HL-60 (cell line): ENCODE measurements around the gene PRKG2.

Experiments
- DNase-seq, 2 experiments: peaks; one replicate each; pipeline ENCODE4 v3.0.0-alpha.2; 2010 to 2020; ENCODE audit warnings: low read depth in 1 of 2, low spot score in 1 of 2
- H3K27ac ChIP-seq: fragments of 250-450 bp; sonication (Bioruptor Pico); replicated peaks from 2 replicates; pipeline ENCODE4 v1.5.1; 2020; ENCODE audit warnings: mild to moderate bottlenecking, moderate library complexity
- H3K27me3 ChIP-seq: fragments of 250-450 bp; sonication (Bioruptor Pico); 2 replicates; pipeline ENCODE4 v1.5.1; 2021; ENCODE audit warnings: mild to moderate bottlenecking, moderate library complexity; ENCODE audit not compliant: insufficient read depth, poor library complexity, severe bottlenecking
- H3K4me3 ChIP-seq: replicated peaks from 2 replicates; pipeline ENCODE4 v1.5.1; 2011; ENCODE audit warnings: mild to moderate bottlenecking, control low read depth, low read length; ENCODE audit not compliant: insufficient read depth
- CTCF ChIP-seq: IDR thresholded peaks from one replicate; pipeline ENCODE4 v1.5.1; 2011; ENCODE audit warnings: low read length, control low read depth, inconsistent platforms; ENCODE audit not compliant: insufficient read depth
- GABPA ChIP-seq: IDR thresholded peaks from 2 replicates; pipeline ENCODE4 v1.6.1; 2012; ENCODE audit warnings: low read depth
- POLR2AphosphoS5 ChIP-seq: IDR thresholded peaks from 2 replicates; pipeline ENCODE4 v1.6.1; 2012; ENCODE audit warnings: low read depth
- REST ChIP-seq: IDR thresholded peaks from 2 replicates; pipeline ENCODE4 v1.6.1; 2012; ENCODE audit warnings: low read depth; ENCODE audit not compliant: insufficient replicate concordance
- SPI1 ChIP-seq: IDR thresholded peaks from 2 replicates; pipeline ENCODE4 v1.6.1; 2012; ENCODE audit warnings: low read depth, mild to moderate bottlenecking, borderline replicate concordance

PRKG2 gene

GRCh38 chr4:81137894-81138293, 77.1 kb downstream of the PRKG2 start:
- no peak for DNase-seq
- Histone ChIP-seq H3K27ac (no peak overlapping the region), H3K27me3 (no peaks in the 10 kb centered on the region), H3K4me3 (no peak overlapping the region)
- TF ChIP-seq POLR2AphosphoS5 (no peak), REST (no peak), CTCF (no peak), SPI1 (no peak), GABPA (no peak)

GRCh38 chr4:81137446-81137845, 77.6 kb downstream of the PRKG2 start:
- TF ChIP-seq SPI1, result no peak
- TF ChIP-seq GABPA, result no peak
- TF ChIP-seq REST, result no peak
- no peak for TF ChIP-seq CTCF
- no peak for TF ChIP-seq POLR2AphosphoS5
- no peak for DNase-seq
- no peaks in the 10 kb centered on the region for H3K27me3 ChIP-seq
- H3K27ac ChIP-seq, result no peak overlapping the region
- H3K4me3 ChIP-seq, result no peak overlapping the region

- no peak for TF ChIP-seq REST
- TF ChIP-seq SPI1, result no peak
- TF ChIP-seq CTCF, result no peak
- TF ChIP-seq GABPA, result no peak
- no peak for TF ChIP-seq POLR2AphosphoS5
- Histone ChIP-seq H3K27me3 (no peaks in the 10 kb centered on the region), H3K4me3 (no peak overlapping the region), H3K27ac (no peak overlapping the region)
- DNase-seq, result no peak
Observed at GRCh38 chr4:81136161-81136905, 78.7 kb downstream of the PRKG2 start.
